22Rv1 (cell line): ENCODE data around the gene TYROBP.

Source experiments
- CTCF ChIP-seq: fragments of 450-650 bp; IDR thresholded peaks from 2 replicates; pipeline ENCODE4 v1.5.1; 2017; ENCODE audit warnings: mild to moderate bottlenecking
- ZFX ChIP-seq: fragments of 450-650 bp; IDR thresholded peaks from 2 replicates; pipeline ENCODE4 v1.6.1; 2017; ENCODE audit warnings: antibody characterized with exemption, borderline replicate concordance

- TF ChIP-seq CTCF (no peak), ZFX (no peak)
Measured at GRCh38 chr19:35945121-35945790, 37.2 kb upstream of the TYROBP start.
